HG02938 (cell line): Measurements from ENCODE around the gene TRAF7.

Experiments used
- ATAC-seq: cut with Tn5 transposase; IDR thresholded peaks from one replicate; pipeline ENCODE4 v1.9.1; 2021; ENCODE audit warnings: mild to moderate bottlenecking, moderate library complexity; ENCODE audit not compliant: unreplicated experiment

Gene TRAF7

DNA sequence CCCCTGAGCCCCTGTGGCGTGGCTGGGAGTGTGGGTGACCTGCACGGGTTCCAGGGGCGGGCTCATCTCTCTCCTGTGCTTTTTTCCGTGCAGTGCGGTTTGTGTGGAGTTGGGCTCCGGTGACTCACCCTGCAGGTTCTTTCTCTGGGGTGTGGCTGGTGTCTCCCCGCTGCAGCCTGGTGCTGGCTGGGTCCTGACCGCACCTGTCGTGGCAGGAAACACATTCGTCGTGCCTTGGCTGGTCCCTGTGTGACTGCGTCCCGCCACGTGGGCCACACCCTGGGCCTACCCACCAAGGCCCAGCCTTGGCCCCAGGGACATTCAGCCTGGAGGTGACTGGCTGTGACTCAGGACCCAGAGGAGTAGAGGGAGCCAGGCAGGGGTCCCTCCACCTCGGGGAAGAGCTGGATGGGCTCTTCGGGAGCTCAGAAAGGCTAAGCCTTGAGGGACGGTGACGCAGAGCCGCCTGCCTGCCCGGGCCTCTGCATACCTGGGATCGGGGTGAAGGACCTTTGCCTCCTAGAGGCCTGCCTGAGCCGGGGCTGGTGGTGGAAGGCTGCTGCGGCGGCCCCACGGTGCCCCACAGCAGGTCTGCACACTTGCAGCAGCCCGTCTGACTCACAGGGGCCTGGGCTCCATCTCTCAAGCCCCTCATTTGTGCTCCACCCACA lies 7.8 kb downstream of the TRAF7 start:
- ATAC-seq, result no peak

DNA sequence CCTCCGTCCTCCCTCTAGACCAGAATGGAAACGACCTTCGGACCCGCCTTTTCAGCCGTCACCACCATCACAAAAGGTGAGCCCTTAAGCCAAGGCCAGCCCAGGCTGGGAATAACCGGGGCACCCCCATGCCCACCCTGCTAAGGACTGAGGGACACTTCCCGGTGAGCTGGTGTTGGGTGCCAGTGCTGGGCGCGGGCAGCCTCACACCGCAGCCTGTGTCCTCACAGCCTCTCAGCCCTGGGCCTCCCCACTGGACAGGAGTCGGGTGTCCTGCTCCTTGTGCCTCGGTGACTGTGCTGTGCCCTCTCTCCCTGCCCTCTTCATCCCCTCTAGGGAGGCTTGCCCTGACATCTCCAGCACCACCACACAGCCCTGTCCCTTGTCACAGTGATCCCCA lies 10.3 kb downstream of the TRAF7 start:
- ATAC-seq, result no peak

GRCh38 chr16:2166263-2167067 lies 10.9 kb downstream of the TRAF7 start:
- ATAC-seq, result no peak

DNA sequence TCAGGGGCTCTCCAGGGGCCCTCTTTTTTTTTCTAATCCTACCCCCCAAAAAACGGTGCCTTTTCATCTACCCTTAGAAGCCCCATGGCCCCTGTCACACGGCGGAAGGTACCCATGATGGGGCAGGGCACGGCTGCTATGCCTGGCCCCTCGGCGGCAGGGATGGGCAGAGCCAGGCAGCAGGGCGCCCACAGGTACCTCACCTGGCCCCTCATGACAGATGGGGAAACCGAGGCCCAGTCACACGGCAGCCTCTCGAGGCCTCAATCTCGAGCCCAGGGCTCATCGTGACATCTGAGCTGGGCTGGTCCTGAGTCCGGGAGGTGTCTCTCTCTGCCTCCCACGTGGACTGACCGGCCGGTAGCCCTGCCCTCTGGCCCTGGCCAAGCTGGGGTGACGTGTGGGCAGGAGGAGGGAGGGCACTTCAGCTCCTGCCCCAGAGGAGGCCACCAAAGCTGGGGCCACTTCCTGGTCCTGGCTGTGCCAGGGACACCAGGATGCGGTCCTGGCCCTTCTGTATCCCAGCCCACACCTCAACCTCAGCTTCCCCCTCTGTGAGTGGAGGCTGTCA lies 11.6 kb downstream of the TRAF7 start:
- no peak for ATAC-seq

DNA sequence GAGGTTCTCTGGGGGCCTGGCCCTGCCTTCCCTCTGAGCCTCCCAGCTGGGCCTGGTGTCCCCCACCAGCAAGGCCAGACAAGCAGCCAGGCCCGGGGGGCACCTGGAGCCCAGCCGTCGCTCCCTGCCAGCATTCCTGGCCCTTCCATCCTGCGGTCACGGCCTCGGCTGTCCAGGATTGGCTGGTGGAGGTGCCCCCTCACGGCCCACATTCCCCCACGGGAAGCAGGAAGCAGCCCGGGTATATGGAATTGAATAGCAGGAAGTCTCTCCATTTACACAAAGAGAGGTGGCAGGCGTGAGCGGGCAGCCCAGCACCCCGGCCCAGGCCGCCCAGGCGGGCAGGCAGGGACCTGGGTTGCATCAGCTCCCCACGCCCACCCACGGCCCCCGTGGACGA lies 14.5 kb downstream of the TRAF7 start:
- ATAC-seq, result no peak

DNA sequence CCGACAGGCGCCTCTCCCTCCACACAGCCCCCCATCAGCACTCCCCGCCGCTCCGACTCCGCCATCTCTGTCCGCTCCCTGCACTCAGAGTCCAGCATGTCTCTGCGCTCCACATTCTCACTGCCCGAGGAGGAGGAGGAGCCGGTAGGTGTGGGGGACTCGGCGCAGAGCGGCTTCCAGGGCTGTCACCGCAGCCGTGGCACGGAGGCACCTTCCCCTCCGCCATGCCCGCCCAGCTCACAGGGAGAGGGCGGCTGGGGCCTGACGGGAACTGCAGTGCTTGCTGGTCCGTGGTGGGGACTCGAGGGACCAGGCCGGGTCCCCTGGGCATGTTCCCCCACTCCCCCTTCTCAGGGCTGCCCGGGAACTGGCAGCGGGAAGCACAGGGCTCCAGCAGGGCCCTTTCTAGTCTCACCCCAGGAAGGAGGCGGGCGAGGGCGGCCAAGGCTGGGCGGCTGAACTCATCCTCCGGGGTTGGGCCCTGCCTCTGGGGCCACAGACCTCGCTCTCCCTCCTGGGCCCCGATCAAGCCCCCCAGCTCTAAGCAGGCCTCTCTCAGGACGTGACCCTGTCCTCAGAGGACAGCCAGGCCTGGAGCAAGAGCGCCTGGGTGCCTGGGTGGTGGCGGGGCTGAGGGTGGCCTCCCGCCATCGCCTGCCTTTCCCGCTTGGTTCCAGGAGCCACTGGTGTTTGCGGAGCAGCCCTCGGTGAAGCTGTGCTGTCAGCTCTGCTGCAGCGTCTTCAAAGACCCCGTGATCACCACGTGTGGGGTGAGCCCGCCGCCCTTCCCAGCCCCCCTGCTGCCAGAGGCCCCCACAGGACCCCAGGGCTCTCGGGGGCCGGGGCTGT lies 15.2 kb downstream of the TRAF7 start:
- ATAC-seq, result no peak

DNA sequence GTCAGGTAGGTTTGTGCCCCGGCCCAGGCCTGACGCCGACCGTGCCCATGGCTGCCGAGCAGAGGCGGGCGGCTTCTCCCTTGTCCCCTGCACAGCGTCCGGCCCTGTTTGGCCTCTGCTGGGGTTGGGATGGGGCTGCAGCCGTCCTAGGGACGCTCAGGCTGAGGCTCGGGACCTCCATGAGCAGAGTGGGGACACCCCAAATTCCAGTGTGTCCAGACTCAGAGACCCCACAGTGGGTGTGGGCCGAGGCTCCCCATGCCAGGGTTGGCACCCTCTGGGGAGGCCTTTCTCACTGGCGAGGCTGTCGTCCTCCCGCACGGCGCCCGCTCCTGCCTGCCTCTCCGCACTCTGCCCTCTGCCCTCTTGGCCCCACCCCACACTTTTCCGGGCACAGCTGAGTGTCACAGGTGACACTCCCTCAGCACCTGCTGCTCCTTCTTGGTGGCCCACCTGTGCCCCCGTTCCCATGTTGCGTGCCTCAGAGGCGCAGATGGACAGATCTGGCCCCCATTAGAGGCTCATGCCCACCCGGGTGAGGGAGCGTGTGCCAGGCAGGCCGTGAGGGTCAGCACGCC lies 16.1 kb downstream of the TRAF7 start:
- no peak for ATAC-seq

- no peak for ATAC-seq
Measured at GRCh38 chr16:2172688-2173335, 17.2 kb downstream of the TRAF7 start.

GRCh38 chr16:2173366-2173765 lies 17.8 kb downstream of the TRAF7 start:
- no peak for ATAC-seq

DNA sequence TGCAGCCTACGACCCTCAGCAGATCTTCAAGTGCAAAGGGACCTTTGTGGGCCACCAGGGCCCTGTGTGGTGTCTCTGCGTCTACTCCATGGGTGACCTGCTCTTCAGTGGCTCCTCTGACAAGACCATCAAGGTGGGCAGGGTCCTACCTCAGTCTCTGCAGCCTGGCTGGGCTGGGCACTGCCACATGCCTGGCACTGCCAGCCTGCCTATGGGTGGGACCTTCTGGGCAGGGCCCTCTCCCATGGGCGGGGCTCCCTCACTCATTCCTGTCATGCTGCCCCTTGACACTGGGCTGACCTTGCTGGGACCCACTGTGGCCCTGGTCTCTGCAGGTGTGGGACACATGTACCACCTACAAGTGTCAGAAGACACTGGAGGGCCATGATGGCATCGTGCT lies 18.3 kb downstream of the TRAF7 start:
- ATAC-seq, result no peak

DNA sequence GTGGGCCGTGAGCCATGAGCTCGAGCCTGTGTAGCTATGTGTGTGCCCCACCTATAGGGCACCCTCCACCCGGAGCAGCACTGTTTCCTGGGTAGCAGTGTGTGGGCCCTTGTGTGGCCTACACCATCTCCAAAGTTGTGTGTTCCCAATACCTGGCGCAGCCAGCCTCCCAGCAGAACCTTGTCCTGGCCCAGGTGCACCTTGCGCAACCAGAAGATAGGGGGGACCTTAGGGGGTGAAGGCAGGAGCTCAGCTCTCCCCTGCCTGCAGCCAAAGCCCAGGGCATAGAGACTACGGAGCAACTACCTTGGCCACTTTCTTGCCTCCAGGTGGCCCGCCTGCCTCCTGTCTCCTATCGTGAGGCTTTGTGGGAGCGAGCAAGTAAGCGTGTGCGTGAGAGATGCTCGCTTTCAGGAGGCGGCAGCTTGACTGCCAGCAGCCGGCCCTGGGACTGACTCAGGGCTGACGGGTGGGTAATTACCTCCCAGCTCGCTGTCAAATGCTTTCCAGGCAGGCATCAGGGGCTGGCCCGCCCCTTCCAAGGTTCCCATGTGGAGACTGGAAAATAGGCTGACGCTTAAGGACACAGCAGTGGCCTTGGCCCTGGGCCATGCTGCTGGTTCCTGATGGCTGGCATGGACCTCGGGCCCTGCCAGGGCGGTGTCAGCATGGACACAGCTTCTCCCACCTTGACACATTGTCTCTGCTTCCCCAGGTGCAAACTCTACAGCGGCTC lies 19.0 kb downstream of the TRAF7 start:
- ATAC-seq, result no peak

DNA sequence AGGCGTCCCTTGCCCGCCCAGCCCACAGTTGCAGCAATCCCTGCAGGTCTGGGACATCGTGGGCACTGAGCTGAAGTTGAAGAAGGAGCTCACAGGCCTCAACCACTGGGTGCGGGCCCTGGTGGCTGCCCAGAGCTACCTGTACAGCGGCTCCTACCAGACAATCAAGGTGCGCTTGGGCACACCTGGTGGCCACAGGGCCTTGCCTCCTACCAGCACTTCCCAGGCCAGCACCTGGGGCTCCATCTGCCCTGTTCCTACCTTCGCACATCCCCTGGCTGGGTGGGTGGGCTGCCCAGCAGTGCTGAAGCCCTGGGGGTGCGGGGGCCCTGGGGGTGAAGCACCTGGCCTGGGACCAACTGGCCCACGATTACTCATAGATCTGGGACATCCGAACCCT lies 19.9 kb downstream of the TRAF7 start:
- no peak for ATAC-seq

GRCh38 chr16:2176047-2176446 lies 20.5 kb downstream of the TRAF7 start:
- ATAC-seq, result no peak

GRCh38 chr16:2177101-2177500 lies 21.5 kb downstream of the TRAF7 start:
- ATAC-seq, result no peak

DNA sequence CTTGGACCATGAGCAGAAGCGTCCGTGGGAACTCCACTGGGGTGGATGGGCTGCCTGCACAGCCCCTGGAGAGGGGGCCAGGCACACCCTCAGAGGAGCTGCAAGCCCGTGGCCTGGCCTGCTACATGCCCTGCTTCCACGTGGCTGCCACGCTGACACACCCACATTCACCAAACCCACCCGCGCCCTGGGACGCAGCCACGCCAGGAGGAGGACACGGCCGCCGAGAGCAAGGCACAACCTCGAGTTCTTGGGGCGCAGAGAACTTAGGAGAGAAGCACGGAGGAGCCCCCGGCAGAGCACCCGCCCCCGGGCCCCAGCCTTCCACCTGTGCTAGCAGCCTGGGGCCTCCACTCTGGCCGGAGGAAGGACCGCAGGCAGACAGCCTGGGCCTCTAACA lies 22.0 kb downstream of the TRAF7 start:
- ATAC-seq, result no peak

GRCh38 chr16:2178321-2179106 lies 22.9 kb downstream of the TRAF7 start:
- no peak for ATAC-seq

DNA sequence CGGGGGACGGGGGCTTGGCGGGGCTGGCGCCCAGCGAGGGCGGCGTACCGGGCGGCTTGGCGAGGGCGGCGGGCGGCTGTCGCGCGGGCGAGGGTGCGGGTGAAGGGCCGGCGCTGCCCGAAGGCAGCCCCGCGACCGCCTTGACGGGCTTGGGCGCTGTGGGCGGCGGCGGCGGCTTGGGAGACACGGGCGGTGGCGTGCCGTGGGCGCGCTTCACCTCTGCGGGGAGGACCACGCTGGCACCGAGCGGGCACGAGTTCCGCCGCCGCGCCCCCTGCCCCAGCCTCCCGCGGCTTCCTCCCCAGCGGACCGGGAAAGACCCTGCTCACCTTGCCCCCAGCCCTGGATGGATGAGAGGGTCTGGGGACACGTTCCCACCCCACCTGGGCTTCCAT lies 23.5 kb downstream of the TRAF7 start:
- ATAC-seq, result no peak

DNA sequence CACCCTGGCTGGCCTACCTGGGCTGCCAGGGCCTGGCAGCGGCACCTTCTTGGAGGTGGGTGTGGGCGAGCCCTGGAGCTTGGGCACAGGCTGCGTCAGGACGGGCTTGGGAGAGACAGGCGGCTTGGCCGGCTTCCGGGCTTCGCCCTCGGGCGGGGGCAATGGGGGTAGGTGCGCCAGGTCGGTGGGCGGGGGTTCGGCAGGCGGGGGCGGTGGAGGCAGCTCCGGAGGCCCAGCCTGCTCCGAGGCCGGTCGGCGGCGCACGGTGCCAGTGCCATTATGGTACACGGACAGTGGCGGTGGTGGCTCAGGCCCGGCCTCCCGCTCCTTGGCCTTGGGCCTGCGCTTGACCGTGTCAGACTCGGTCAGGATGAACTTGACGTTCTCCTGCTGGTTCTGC lies 24.0 kb downstream of the TRAF7 start:
- ATAC-seq, result no peak

DNA sequence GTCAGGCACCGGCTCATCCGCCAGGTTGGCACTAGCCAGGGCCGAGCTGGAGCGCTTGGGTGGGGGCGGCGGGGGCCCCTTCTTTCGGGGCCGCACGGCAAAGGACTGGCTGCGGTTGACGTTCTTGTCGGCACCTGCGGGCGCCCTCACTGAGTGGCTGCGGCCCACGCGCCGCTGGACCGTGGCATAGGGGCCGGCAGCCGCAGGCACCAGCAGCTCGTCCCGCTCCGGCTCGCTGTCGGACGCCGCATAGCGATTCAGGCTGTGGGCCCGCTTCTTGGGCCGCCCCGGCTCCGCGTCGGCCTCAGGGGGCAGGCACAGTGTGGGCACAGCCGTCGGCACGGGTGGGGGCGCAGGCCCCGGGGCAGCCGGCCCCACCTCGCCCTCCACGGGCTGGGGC lies 24.9 kb downstream of the TRAF7 start:
- no peak for ATAC-seq
